ENCODE measurements around the gene AHCTF1. TPM values are rescaled to one million over a fixed set of nuclear protein-coding genes. Genes with fewer than 3 reads are reported as not detected.
"Not testable (repeated sequence)": the region's sequence is repeated elsewhere in the genome, so short reads cannot be mapped to it uniquely, and the experiment has no call there.

The AHCTF1 gene
- total RNA-seq, 1 experiment from 2014 or later: 46.4 TPM

GRCh38 chr1:246921481-246921880 is 10.3 kb downstream of the AHCTF1 start (continued):
- TF ChIP-seq CTCF (IDR thresholded peaks at IDR 0.05): no peak
- no peak for TF ChIP-seq KAT7 (CRISPR knock-in tag; IDR thresholded peaks at IDR 0.05; ENCODE audit: borderline replicate concordance)
- TF ChIP-seq USF1 (CRISPR knock-in tag; IDR thresholded peaks at IDR 0.05): no peak
- no peak for TF ChIP-seq FOXJ3 (CRISPR knock-in tag; IDR thresholded peaks at IDR 0.05; ENCODE audit: borderline replicate concordance)
- no peak for TF ChIP-seq IRF1 (CRISPR knock-in tag; IDR thresholded peaks at IDR 0.05)
- TF ChIP-seq ESRRA (CRISPR knock-in tag; IDR thresholded peaks at IDR 0.05; ENCODE audit: borderline replicate concordance): no peak
- TF ChIP-seq FOXP4 (CRISPR knock-in tag; IDR thresholded peaks at IDR 0.05): no peak
- no peak for TF ChIP-seq ZNF232 (CRISPR knock-in tag; IDR thresholded peaks at IDR 0.05)

- no peaks in the 10 kb centered on the region for H3K27me3 Mint-ChIP-seq (ENCODE audit: low read depth)
- DNase-seq (ENCODE audit: low spot score) (no peak), ATAC-seq (no peak)
- peaks cover 19% of the 10 kb centered on the region for H3K36me3 Mint-ChIP-seq
- no peak overlapping the region for H3K27ac Mint-ChIP-seq
- TF ChIP-seq FOXJ3 (CRISPR knock-in tag; IDR thresholded peaks at IDR 0.05; ENCODE audit: borderline replicate concordance): no peak
- no peak for TF ChIP-seq ZBTB43 (CRISPR knock-in tag; IDR thresholded peaks at IDR 0.05)
- peak; percentile 69 for TF ChIP-seq GABPB1 (CRISPR knock-in tag; IDR thresholded peaks at IDR 0.05)
- ChIA-PET POLR2A (no interaction called here), CTCF (no interaction called here)
- no peak overlapping the region for H3K4me3 Mint-ChIP-seq
- H3K9me3 Mint-ChIP-seq: peaks cover 4% of the 10 kb centered on the region; the same call in 1 of the 2 replicates
- peaks cover 11% of the 10 kb centered on the region for H3K4me1 Mint-ChIP-seq
These were observed 11.8 kb downstream of the AHCTF1 start for GRCh38 chr1:246919902-246920301.

- H3K4me1 Mint-ChIP-seq; H3K9me3 Mint-ChIP-seq; H3K4me3 Mint-ChIP-seq; H3K27me3 Mint-ChIP-seq (ENCODE audit: low read depth); H3K27ac Mint-ChIP-seq; POLR2A ChIA-PET; DNase-seq (ENCODE audit: low spot score); ATAC-seq; CTCF ChIA-PET: not testable (repeated sequence)
- H3K36me3 Mint-ChIP-seq: peaks cover 43% of the 10 kb centered on the region
These were observed 15.5 kb downstream of the AHCTF1 start for GRCh38 chr1:246916026-246916923.

GRCh38 chr1:246907472-246907871 is 24.3 kb downstream of the AHCTF1 start:
- peaks cover 54% of the 10 kb centered on the region for H3K36me3 Mint-ChIP-seq
- no peak overlapping the region for H3K4me3 Mint-ChIP-seq
- ATAC-seq: peak; percentile 51; the same call in 1 of the 2 replicates
- no peaks in the 10 kb centered on the region for H3K27me3 Mint-ChIP-seq (ENCODE audit: low read depth)
- POLR2A ChIA-PET: no interaction called here
- no peaks in the 10 kb centered on the region for H3K9me3 Mint-ChIP-seq
- CTCF ChIA-PET: interaction anchor here (1.0 kb wide), 1 partner anchor 64 kb away, joined by 3 read pairs; no protein-coding TSS in a partner anchor
- no peaks in the 10 kb centered on the region for H3K4me1 Mint-ChIP-seq
- DNase-seq (ENCODE audit: low spot score): no peak
- no peak overlapping the region for H3K27ac Mint-ChIP-seq
- TF ChIP-seq SOX15 (CRISPR knock-in tag; IDR thresholded peaks at IDR 0.05) (no peak), ATF2 (CRISPR knock-in tag; IDR thresholded peaks at IDR 0.05; ENCODE audit: borderline replicate concordance, low read depth) (no peak), MLX (CRISPR knock-in tag; IDR thresholded peaks at IDR 0.05) (no peak), STAT6 (CRISPR knock-in tag; conservative IDR thresholded peaks at IDR 0.05; ENCODE audit: low read depth) (no peak), GRHL2 (CRISPR knock-in tag; IDR thresholded peaks at IDR 0.05; ENCODE audit: insufficient replicate concordance, severe bottlenecking) (no peak), SP1 (CRISPR knock-in tag; conservative IDR thresholded peaks at IDR 0.05) (no peak)

All from WTC11 (cell line).